DOHH2 (cell line): ENCODE data around the gene KDM8.

ENCODE experiments used
- H3F3A ChIP-seq: fragments of 200-600 bp; sonication (generic), shearing (Covaris generic); 2 replicates; pipeline ENCODE4 v1.6.0; 2016; ENCODE audit warnings: antibody characterized with exemption, mild to moderate bottlenecking; ENCODE audit not compliant: control insufficient read depth, insufficient read depth
- H3K27ac ChIP-seq: fragments of 200-600 bp; sonication (generic); 2 replicates; pipeline ENCODE4 v1.5.1; 2014; ENCODE audit warnings: low read depth, mild to moderate bottlenecking, low read length, moderate library complexity
- H3K27me3 ChIP-seq: fragments of 200-600 bp; sonication (generic); 2 replicates; pipeline ENCODE4 v1.6.1; 2014; ENCODE audit warnings: mild to moderate bottlenecking, low read length, mixed read lengths; ENCODE audit not compliant: control insufficient read depth
- H3K36me3 ChIP-seq: fragments of 200-600 bp; sonication (generic); 2 replicates; pipeline ENCODE4 v1.6.1; 2014; ENCODE audit warnings: mild to moderate bottlenecking, low read length, moderate library complexity, mixed read lengths; ENCODE audit not compliant: control insufficient read depth
- H3K4me1 ChIP-seq: fragments of 200-600 bp; sonication (generic); 2 replicates; pipeline ENCODE4 v1.6.1; 2014; ENCODE audit warnings: mild to moderate bottlenecking, low read length, mixed read lengths; ENCODE audit not compliant: control insufficient read depth
- H3K4me2 ChIP-seq: fragments of 200-600 bp; sonication (generic); 2 replicates; pipeline ENCODE4 v1.6.0; 2014; ENCODE audit warnings: mild to moderate bottlenecking, low read length, moderate library complexity
- H3K4me3 ChIP-seq: fragments of 200-600 bp; sonication (generic); 2 replicates; pipeline ENCODE4 v1.5.1; 2014; ENCODE audit warnings: mild to moderate bottlenecking, low read length, mixed read lengths
- H3K79me2 ChIP-seq: fragments of 200-600 bp; sonication (generic); 2 replicates; pipeline ENCODE4 v1.6.1; 2014; ENCODE audit warnings: mild to moderate bottlenecking, low read length, mixed read lengths; ENCODE audit not compliant: control insufficient read depth
- H3K9me2 ChIP-seq: fragments of 200-600 bp; sonication (generic); replicated peaks from 2 replicates; pipeline ENCODE4 v1.6.1; 2014; ENCODE audit warnings: mild to moderate bottlenecking, low read length, mixed read lengths; ENCODE audit not compliant: control insufficient read depth
- H3K9me3 ChIP-seq: fragments of 200-600 bp; sonication (generic); 2 replicates; pipeline ENCODE4 v1.6.1; 2014; ENCODE audit warnings: antibody characterized with exemption, low read length, mixed read lengths; ENCODE audit not compliant: control insufficient read depth, insufficient read depth
- H4K20me1 ChIP-seq: fragments of 200-600 bp; sonication (generic); 2 replicates; pipeline ENCODE4 v1.6.0; 2014; ENCODE audit warnings: low read depth, mild to moderate bottlenecking, antibody characterized with exemption, low read length, moderate library complexity; ENCODE audit not compliant: control insufficient read depth, insufficient read depth
- EZH2phosphoT487 ChIP-seq: fragments of 200-600 bp; sonication (generic); IDR thresholded peaks from 2 replicates; pipeline ENCODE4 v1.6.1; 2017; ENCODE audit warnings: borderline replicate concordance, mild to moderate bottlenecking, antibody characterized with exemption, low read length, moderate library complexity, mixed read lengths
- TF ChIP-seq, protein P1 (sequence below): fragments of 200-600 bp; sonication (generic); IDR thresholded peaks from one replicate; pipeline ENCODE4 v1.5.1; 2014; ENCODE audit warnings: antibody characterized with exemption, mild to moderate bottlenecking, low read depth, low read length; ENCODE audit not compliant: poor library complexity, severe bottlenecking

Gene KDM8

DNA sequence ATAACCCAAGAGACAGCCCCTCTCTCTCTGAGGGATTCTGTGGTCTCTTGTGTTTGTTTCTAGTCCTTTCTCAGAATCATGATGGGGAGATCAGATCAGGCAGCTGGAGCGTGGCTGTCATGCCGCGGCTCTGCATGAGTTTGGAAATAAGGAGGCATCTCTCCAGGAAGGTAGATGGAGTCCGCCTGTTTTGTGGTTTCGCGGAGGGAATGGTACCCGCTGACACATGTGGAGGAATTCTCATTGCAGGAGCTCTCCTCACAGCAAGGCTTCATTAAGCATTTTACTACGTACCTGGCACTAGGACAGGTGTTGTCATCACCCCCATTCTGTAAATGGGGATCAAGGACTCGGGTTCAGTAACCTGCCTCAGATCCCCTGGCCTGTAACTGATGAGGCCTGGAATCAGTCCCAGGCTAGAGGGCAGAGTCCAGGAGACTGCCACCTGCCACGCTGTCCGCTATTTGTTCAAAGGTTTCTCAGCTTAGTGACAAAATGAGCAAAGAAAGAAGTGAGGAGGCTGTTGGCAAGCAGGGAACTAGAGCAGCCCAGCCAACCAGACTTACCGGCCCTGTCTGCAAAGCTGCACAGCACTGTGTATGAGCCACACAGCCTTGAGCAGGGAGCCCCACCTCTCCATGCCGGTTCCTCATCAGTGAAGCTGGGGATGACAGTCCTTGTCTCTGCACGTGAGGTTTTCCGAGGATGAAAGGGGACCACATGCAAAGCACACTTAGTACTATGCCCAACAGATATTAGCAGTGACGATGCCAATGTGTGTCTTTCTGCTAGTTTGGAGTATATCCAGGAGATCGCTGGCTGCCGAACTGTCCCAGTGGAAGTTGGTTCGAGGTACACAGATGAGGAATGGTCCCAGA is 11.0 kb downstream of the KDM8 start:
- Histone ChIP-seq H3F3A (no peaks in the 10 kb centered on the region), H3K27ac (no peak overlapping the region), H3K9me2 (no peaks in the 10 kb centered on the region), H3K4me1 (no peaks in the 10 kb centered on the region), H3K79me2 (no peaks in the 10 kb centered on the region), H3K27me3 (no peaks in the 10 kb centered on the region), H4K20me1 (no peaks in the 10 kb centered on the region), H3K4me2 (no peak overlapping the region), H3K9me3 (no peaks in the 10 kb centered on the region), H3K36me3 (peaks cover 6% of the 10 kb centered on the region; the same call in 1 of the 2 replicates), H3K4me3 (no peak overlapping the region)
- TF ChIP-seq, protein P1, sequence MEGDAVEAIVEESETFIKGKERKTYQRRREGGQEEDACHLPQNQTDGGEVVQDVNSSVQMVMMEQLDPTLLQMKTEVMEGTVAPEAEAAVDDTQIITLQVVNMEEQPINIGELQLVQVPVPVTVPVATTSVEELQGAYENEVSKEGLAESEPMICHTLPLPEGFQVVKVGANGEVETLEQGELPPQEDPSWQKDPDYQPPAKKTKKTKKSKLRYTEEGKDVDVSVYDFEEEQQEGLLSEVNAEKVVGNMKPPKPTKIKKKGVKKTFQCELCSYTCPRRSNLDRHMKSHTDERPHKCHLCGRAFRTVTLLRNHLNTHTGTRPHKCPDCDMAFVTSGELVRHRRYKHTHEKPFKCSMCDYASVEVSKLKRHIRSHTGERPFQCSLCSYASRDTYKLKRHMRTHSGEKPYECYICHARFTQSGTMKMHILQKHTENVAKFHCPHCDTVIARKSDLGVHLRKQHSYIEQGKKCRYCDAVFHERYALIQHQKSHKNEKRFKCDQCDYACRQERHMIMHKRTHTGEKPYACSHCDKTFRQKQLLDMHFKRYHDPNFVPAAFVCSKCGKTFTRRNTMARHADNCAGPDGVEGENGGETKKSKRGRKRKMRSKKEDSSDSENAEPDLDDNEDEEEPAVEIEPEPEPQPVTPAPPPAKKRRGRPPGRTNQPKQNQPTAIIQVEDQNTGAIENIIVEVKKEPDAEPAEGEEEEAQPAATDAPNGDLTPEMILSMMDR: no peak
- no peak for TF ChIP-seq EZH2phosphoT487

- no peak for TF ChIP-seq EZH2phosphoT487
- TF ChIP-seq, protein P1: no peak
- Histone ChIP-seq H3K4me1 (no peaks in the 10 kb centered on the region), H3K27ac (no peak overlapping the region), H4K20me1 (no peaks in the 10 kb centered on the region), H3F3A (no peaks in the 10 kb centered on the region), H3K4me3 (no peak overlapping the region), H3K4me2 (no peak overlapping the region), H3K36me3 (0 out of 2 replicates have a peak, but pooled peaks cover 3% of the 10 kb centered on the region), H3K27me3 (no peaks in the 10 kb centered on the region), H3K9me2 (no peaks in the 10 kb centered on the region), H3K79me2 (no peaks in the 10 kb centered on the region), H3K9me3 (no peaks in the 10 kb centered on the region)
Observed at GRCh38 chr16:27215660-27216059, 12.3 kb downstream of the KDM8 start.

- Histone ChIP-seq H3K4me1 (no peaks in the 10 kb centered on the region), H3F3A (no peaks in the 10 kb centered on the region), H3K9me2 (no peaks in the 10 kb centered on the region), H3K36me3 (no peaks in the 10 kb centered on the region), H4K20me1 (no peaks in the 10 kb centered on the region), H3K4me3 (no peak overlapping the region), H3K79me2 (no peaks in the 10 kb centered on the region), H3K9me3 (no peaks in the 10 kb centered on the region), H3K27me3 (no peaks in the 10 kb centered on the region), H3K27ac (no peak overlapping the region), H3K4me2 (no peak overlapping the region)
- TF ChIP-seq EZH2phosphoT487: no peak
- TF ChIP-seq, protein P1: no peak
Observed at GRCh38 chr16:27216297-27216885, 13.1 kb downstream of the KDM8 start.
